ENCODE data around the gene PTPN1.

DNA sequence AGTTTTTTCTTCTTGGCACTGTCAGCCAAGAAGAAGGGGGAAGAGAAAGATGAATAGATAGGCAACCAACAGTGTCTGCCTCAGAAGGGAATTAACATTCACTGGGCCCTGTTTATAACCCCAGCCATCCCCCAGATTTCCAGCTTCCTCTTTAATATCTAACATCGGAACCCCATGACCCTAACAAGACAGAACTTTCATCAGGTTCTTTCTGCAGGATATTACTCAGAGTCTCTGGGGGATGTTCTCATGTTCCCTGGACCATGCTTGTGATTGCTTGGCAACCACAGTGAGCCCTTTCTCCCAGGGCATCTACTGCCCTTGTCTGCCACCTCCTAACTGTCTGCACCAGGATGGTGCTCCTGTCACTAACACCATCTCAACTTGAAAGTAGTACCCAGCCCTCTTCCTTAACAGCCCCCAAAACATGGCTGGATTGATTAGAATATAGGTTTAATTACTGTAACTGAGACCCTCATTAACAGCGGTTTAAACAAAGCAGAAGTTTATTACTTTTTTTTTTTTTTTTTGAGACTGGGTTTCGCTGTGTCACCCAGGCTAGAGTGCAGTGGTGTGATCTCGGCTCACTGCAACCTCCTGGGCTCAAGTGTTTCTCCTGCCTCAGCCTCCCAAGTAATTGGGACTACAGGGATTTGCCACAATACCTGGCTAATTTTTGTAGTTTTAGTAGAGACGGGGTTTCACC lies 12.0 kb upstream of the PTPN1 start:
- TF ChIP-seq ZNF664 (tag by site-specific recombination; IDR thresholded peaks at IDR 0.05) (no peak), ZNF677 (tag by site-specific recombination; IDR thresholded peaks at IDR 0.05) (no peak), ZNF138 (tag by site-specific recombination; IDR thresholded peaks at IDR 0.05; ENCODE audit: borderline replicate concordance) (no peak)
- TF ChIP-seq, protein P1, sequence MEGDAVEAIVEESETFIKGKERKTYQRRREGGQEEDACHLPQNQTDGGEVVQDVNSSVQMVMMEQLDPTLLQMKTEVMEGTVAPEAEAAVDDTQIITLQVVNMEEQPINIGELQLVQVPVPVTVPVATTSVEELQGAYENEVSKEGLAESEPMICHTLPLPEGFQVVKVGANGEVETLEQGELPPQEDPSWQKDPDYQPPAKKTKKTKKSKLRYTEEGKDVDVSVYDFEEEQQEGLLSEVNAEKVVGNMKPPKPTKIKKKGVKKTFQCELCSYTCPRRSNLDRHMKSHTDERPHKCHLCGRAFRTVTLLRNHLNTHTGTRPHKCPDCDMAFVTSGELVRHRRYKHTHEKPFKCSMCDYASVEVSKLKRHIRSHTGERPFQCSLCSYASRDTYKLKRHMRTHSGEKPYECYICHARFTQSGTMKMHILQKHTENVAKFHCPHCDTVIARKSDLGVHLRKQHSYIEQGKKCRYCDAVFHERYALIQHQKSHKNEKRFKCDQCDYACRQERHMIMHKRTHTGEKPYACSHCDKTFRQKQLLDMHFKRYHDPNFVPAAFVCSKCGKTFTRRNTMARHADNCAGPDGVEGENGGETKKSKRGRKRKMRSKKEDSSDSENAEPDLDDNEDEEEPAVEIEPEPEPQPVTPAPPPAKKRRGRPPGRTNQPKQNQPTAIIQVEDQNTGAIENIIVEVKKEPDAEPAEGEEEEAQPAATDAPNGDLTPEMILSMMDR (tag by site-specific recombination; IDR thresholded peaks at IDR 0.05): no peak
- TF ChIP-seq, protein P2, sequence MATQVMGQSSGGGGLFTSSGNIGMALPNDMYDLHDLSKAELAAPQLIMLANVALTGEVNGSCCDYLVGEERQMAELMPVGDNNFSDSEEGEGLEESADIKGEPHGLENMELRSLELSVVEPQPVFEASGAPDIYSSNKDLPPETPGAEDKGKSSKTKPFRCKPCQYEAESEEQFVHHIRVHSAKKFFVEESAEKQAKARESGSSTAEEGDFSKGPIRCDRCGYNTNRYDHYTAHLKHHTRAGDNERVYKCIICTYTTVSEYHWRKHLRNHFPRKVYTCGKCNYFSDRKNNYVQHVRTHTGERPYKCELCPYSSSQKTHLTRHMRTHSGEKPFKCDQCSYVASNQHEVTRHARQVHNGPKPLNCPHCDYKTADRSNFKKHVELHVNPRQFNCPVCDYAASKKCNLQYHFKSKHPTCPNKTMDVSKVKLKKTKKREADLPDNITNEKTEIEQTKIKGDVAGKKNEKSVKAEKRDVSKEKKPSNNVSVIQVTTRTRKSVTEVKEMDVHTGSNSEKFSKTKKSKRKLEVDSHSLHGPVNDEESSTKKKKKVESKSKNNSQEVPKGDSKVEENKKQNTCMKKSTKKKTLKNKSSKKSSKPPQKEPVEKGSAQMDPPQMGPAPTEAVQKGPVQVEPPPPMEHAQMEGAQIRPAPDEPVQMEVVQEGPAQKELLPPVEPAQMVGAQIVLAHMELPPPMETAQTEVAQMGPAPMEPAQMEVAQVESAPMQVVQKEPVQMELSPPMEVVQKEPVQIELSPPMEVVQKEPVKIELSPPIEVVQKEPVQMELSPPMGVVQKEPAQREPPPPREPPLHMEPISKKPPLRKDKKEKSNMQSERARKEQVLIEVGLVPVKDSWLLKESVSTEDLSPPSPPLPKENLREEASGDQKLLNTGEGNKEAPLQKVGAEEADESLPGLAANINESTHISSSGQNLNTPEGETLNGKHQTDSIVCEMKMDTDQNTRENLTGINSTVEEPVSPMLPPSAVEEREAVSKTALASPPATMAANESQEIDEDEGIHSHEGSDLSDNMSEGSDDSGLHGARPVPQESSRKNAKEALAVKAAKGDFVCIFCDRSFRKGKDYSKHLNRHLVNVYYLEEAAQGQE (tag by site-specific recombination; IDR thresholded peaks at IDR 0.05): no peak
